ENCODE measurements around the gene PAM. TPM values are rescaled to one million over a fixed set of nuclear protein-coding genes. Genes with fewer than 3 reads are reported as not detected.

The PAM gene
- total and polyA plus RNA-seq, 2 donors from 2014 or later = 158 to 293 TPM

DNA sequence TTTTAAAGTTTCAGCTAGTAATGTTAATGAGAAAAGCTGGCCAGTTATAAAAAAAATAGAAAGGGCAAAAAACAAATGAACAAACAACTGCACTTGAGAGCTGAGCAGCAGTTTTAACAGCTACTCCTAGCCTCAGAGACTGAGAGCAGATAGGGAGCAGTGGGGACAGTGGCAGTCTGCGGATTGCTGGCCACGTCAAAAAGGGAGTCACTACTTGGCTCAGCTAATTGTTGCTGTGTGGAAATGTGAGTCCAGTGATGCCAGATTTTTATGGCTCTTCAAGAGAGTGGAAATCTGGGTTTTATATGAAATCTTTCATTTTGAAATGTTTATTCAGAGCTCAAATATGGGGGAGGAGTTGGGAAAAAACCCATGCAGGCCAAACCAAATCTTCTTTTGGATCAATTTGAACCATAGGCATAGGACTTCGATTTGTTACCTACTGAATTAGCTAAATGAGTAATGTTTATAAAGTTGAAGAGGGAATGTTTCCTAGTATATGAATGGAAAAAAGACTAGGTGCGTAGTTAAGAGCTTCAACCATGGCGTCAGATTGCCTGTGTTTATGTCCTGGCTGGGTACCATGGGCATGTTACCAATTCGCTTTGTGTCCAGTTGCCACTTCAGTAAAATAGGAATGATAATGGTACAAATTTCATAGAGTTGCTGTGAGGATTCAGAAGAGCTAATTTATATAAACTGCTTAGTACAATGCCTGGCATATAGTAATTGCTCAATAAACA, 102.1 kb downstream of the PAM start:
- FAIRE-seq (no peak), DNase-seq (no peak)
- Histone ChIP-seq H3K4me1 (ENCODE audit: control insufficient read depth in 2 of 3, insufficient read depth in 2 of 3, low read depth in 1 of 3, low read length in 3 of 3) (no peaks in the 10 kb centered on the region), H3K9me3 (ENCODE audit: control insufficient read depth in 2 of 3, insufficient read depth in 1 of 3, low read length in 3 of 3) (no peaks in the 10 kb centered on the region), H3K9ac (ENCODE audit: low read length in 3 of 3) (no peak overlapping the region), H3K36me3 (ENCODE audit: control insufficient read depth in 2 of 3, insufficient read depth in 3 of 3, low read length in 3 of 3) (no peaks in the 10 kb centered on the region), H3K27ac (ENCODE audit: low read depth in 2 of 2, low read length in 2 of 2) (no peak overlapping the region), H3K27me3 (ENCODE audit: control insufficient read depth, insufficient read depth, low read length) (no peaks in the 10 kb centered on the region), H3K4me3 (ENCODE audit: low read length in 3 of 3) (no peak overlapping the region)
- intact Hi-C loops (cut with DNase I) = no loop called here
- TF ChIP-seq CTCF (IDR thresholded peaks at IDR 0.05; ENCODE audit: borderline replicate concordance, extremely low read depth, insufficient read depth) = no peak

DNA sequence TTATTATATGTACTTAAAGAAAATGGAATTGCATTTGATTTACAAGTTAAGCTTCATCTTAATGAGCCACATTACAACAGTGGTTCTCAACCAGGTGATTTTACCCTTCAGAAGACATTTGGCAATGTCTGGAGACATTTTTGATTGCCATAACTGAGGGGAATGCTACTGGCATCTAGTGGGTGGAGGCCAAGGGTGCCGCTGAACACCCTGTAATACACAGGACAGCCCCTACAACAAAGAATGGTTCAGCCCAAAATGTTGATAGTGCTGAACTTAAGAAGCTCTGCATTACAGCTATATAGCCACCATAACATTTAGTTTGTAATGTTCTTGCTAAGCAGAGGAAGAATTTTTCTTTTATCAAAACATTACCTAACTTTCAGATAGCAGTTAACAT, 103.1 kb downstream of the PAM start:
- intact Hi-C loops (cut with DNase I) = no loop called here
- no peaks in the 10 kb centered on the region for H3K4me1 ChIP-seq (ENCODE audit: control insufficient read depth in 2 of 3, insufficient read depth in 2 of 3, low read depth in 1 of 3, low read length in 3 of 3)
- FAIRE-seq (no peak), DNase-seq (no peak)
- no peaks in the 10 kb centered on the region for H3K9me3 ChIP-seq (ENCODE audit: control insufficient read depth in 2 of 3, insufficient read depth in 1 of 3, low read length in 3 of 3)
- no peak overlapping the region for H3K9ac ChIP-seq (ENCODE audit: low read length in 3 of 3)
- TF ChIP-seq CTCF (IDR thresholded peaks at IDR 0.05; ENCODE audit: borderline replicate concordance, extremely low read depth, insufficient read depth) = no peak
- H3K4me3 ChIP-seq (ENCODE audit: low read length in 3 of 3) = no peak overlapping the region
- no peaks in the 10 kb centered on the region for H3K27me3 ChIP-seq (ENCODE audit: control insufficient read depth, insufficient read depth, low read length)
- no peak overlapping the region for H3K27ac ChIP-seq (ENCODE audit: low read depth in 2 of 2, low read length in 2 of 2)
- no peaks in the 10 kb centered on the region for H3K36me3 ChIP-seq (ENCODE audit: control insufficient read depth in 2 of 3, insufficient read depth in 3 of 3, low read length in 3 of 3)

GRCh38 chr5:102858808-102859207, 103.7 kb downstream of the PAM start:
- no peak for TF ChIP-seq CTCF (IDR thresholded peaks at IDR 0.05; ENCODE audit: borderline replicate concordance, extremely low read depth, insufficient read depth)
- FAIRE-seq (no peak), DNase-seq (no peak)
- Histone ChIP-seq H3K9me3 (ENCODE audit: control insufficient read depth in 2 of 3, insufficient read depth in 1 of 3, low read length in 3 of 3) (no peaks in the 10 kb centered on the region), H3K27ac (ENCODE audit: low read depth in 2 of 2, low read length in 2 of 2) (no peak overlapping the region), H3K4me3 (ENCODE audit: low read length in 3 of 3) (no peak overlapping the region), H3K36me3 (ENCODE audit: control insufficient read depth in 2 of 3, insufficient read depth in 3 of 3, low read length in 3 of 3) (no peaks in the 10 kb centered on the region), H3K27me3 (ENCODE audit: control insufficient read depth, insufficient read depth, low read length) (no peaks in the 10 kb centered on the region), H3K9ac (ENCODE audit: low read length in 3 of 3) (no peak overlapping the region), H3K4me1 (ENCODE audit: control insufficient read depth in 2 of 3, insufficient read depth in 2 of 3, low read depth in 1 of 3, low read length in 3 of 3) (no peaks in the 10 kb centered on the region)
- intact Hi-C loops (cut with DNase I) = no loop called here

DNA sequence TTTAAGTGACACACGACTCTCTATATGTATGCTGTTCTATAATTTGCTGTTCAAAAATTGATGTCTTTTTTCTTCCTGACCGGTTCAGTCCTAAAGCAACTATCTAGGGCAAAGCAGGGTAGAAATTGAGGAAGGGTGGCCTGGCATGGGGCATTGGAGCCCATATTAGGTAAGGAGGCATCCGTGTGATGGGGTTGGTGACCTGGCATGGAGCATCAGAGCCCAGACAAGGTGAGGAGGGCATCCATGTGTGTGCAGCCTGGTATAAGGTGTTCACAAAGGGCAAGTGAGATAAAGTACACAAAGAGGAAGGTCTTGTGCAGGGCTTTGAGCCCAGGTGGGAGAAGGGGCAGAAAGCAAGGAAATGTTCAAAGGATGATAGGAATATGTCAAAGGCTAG, 104.9 kb downstream of the PAM start:
- Histone ChIP-seq H3K9me3 (ENCODE audit: control insufficient read depth in 2 of 3, insufficient read depth in 1 of 3, low read length in 3 of 3) (no peaks in the 10 kb centered on the region), H3K36me3 (ENCODE audit: control insufficient read depth in 2 of 3, insufficient read depth in 3 of 3, low read length in 3 of 3) (no peaks in the 10 kb centered on the region), H3K27me3 (ENCODE audit: control insufficient read depth, insufficient read depth, low read length) (no peaks in the 10 kb centered on the region), H3K27ac (ENCODE audit: low read depth in 2 of 2, low read length in 2 of 2) (no peak overlapping the region), H3K4me3 (ENCODE audit: low read length in 3 of 3) (no peak overlapping the region), H3K9ac (ENCODE audit: low read length in 3 of 3) (no peak overlapping the region), H3K4me1 (ENCODE audit: control insufficient read depth in 2 of 3, insufficient read depth in 2 of 3, low read depth in 1 of 3, low read length in 3 of 3) (no peaks in the 10 kb centered on the region)
- intact Hi-C loops (cut with DNase I) = no loop called here
- TF ChIP-seq CTCF (IDR thresholded peaks at IDR 0.05; ENCODE audit: borderline replicate concordance, extremely low read depth, insufficient read depth) = no peak
- FAIRE-seq = no peak
- DNase-seq = no peak

Data from kidney (tissue), 14 donors.